Common myeloid progenitor, CD34-positive (primary cell): Measurements from ENCODE around the gene KRTAP1-1.
"Not testable (repeated sequence)": the region's sequence is repeated elsewhere in the genome, so short reads cannot be mapped to it uniquely, and the experiment has no call there.

Source experiments
- CTCF ChIA-PET: fragments of 350-600 bp; sonication (Branson Sonifier 250); formaldehyde crosslinking; loops from one replicate; lab custom pipeline; 2021; ENCODE audit warnings: antibody characterized with exemption; lab: Charles Lee
- POLR2A ChIA-PET: fragments of 350-600 bp; sonication (Branson Sonifier 250); formaldehyde crosslinking; loops from one replicate; lab custom pipeline; 2021; ENCODE audit warnings: antibody characterized with exemption; lab: Charles Lee
- DNase-seq, 3 donors: peaks; one replicate each; pipeline versions ENCODE4 v3.0.0 to v3.0.0-alpha.2; 2013
- H3K27ac ChIP-seq, 2 experiments: 1 replicate in 1 of 2; 2 replicates in 1 of 2; pipeline ENCODE4 v1.7.0; 2013; ENCODE audit warnings: inconsistent platforms in 2 of 2, low read length in 2 of 2, mild to moderate bottlenecking in 2 of 2, low read depth in 1 of 2, moderate library complexity in 1 of 2; ENCODE audit not compliant: severe bottlenecking in 2 of 2, insufficient read depth in 1 of 2, poor library complexity in 1 of 2
- H3K27me3 ChIP-seq, 5 experiments: replicated peaks in 2 of 5; 1 replicate in 3 of 5; 2 replicates in 2 of 5; pipeline versions ENCODE4 v1.6.1 to v1.7.0; 2013; ENCODE audit warnings: low read length in 4 of 5, mild to moderate bottlenecking in 2 of 5, moderate library complexity in 2 of 5, inconsistent platforms in 1 of 5; ENCODE audit not compliant: insufficient read depth in 5 of 5, control insufficient read depth in 4 of 5
- H3K36me3 ChIP-seq, 4 experiments: 1 replicate in 2 of 4; 2 replicates in 2 of 4; pipeline versions ENCODE4 v1.6.1 to v1.7.0; 2013; ENCODE audit warnings: low read length in 3 of 4, control low read depth in 1 of 4, mild to moderate bottlenecking in 1 of 4; ENCODE audit not compliant: control insufficient read depth in 4 of 4, insufficient read depth in 4 of 4
- H3K4me1 ChIP-seq, 4 experiments: 1 replicate in 3 of 4; 2 replicates in 1 of 4; pipeline versions ENCODE4 v1.6.1 to v1.7.1; 2013; ENCODE audit warnings: low read length in 3 of 4, mild to moderate bottlenecking in 3 of 4, control low read depth in 1 of 4, inconsistent platforms in 1 of 4, moderate library complexity in 1 of 4; ENCODE audit not compliant: control insufficient read depth in 4 of 4, insufficient read depth in 4 of 4; ENCODE audit errors: control extremely low read depth in 1 of 4
- H3K4me3 ChIP-seq, 7 experiments: 1 replicate in 4 of 7; 2 replicates in 3 of 7; pipeline versions ENCODE4 v1.5.1 to v1.7.0; 2013; ENCODE audit warnings: mild to moderate bottlenecking in 7 of 7, low read length in 6 of 7, moderate library complexity in 6 of 7, inconsistent platforms in 2 of 7, low read depth in 2 of 7, control low read depth in 1 of 7; ENCODE audit not compliant: insufficient read depth in 4 of 7, control insufficient read depth in 1 of 7; ENCODE audit errors: extremely low read depth in 1 of 7
- H3K9me3 ChIP-seq, 5 experiments: 1 replicate in 4 of 5; 2 replicates in 1 of 5; pipeline versions ENCODE4 v1.6.1 to v1.7.1; 2013; ENCODE audit warnings: low read length in 4 of 5, mild to moderate bottlenecking in 2 of 5, inconsistent platforms in 1 of 5, low read depth in 1 of 5, moderate library complexity in 1 of 5; ENCODE audit not compliant: control insufficient read depth in 4 of 5, insufficient read depth in 2 of 5; ENCODE audit errors: control extremely low read depth in 1 of 5
- WGBS: methylation state at CpG from one replicate; pipeline ENCODE4 v1.1.5; 2013; ENCODE audit not compliant: insufficient coverage; 5-methylcytosine and 5-hydroxymethylcytosine counted together

The KRTAP1-1 gene

GRCh38 chr17:41042953-41043352 is 1.7 kb upstream of the KRTAP1-1 start:
- no peak for DNase-seq
- Histone ChIP-seq H3K27me3 (peaks cover 0 to 16% (median 0%) of the 10 kb centered on the region in 5 experiments), H3K27ac (no peak overlapping the region), H3K36me3 (no peaks in the 10 kb centered on the region), H3K4me3 (no peak overlapping the region), H3K9me3 (peaks cover 0 to 3% (median 0%) of the 10 kb centered on the region in 5 experiments), H3K4me1 (no peaks in the 10 kb centered on the region)
- ChIA-PET CTCF (no interaction called here), POLR2A (no interaction called here)
- no CpG with 5 or more reads among the region's 1 CpG for WGBS

- Histone ChIP-seq H3K9me3 (no peaks in the 10 kb centered on the region), H3K27me3 (peaks cover 0 to 3% (median 2%) of the 10 kb centered on the region in 5 experiments), H3K4me1 (no peaks in the 10 kb centered on the region), H3K27ac (no peak overlapping the region), H3K36me3 (no peaks in the 10 kb centered on the region), H3K4me3 (no peak overlapping the region)
- ChIA-PET POLR2A (no interaction called here), CTCF (interaction anchor here (0.7 kb wide), 1 partner anchor 30 kb away, joined by 3 read pairs; no protein-coding TSS in a partner anchor)
- no peak for DNase-seq
- no CpG with 5 or more reads among the region's 2 CpGs for WGBS
Measured at GRCh38 chr17:41037853-41038350, 3.3 kb downstream of the KRTAP1-1 start.

- H3K4me1 ChIP-seq, H3K27me3 ChIP-seq, POLR2A ChIA-PET, H3K27ac ChIP-seq, H3K4me3 ChIP-seq, DNase-seq, H3K9me3 ChIP-seq, H3K36me3 ChIP-seq: not testable (repeated sequence)
- CTCF ChIA-PET, result interaction anchor here (0.7 kb wide), 1 partner anchor 1685 kb away, joined by 3 read pairs; no protein-coding TSS in a partner anchor
- 97% methylated on average over 4 of the region's 10 CpGs for WGBS
Measured at GRCh38 chr17:41034346-41034935, 6.8 kb downstream of the KRTAP1-1 start, which contains the start of gene KRTAP1-3. TSS of gene KRTAP1-3 (minus strand) at chr17:41034874. CDS start at chr17:41034821, 53 bp downstream.

GRCh38 chr17:41029633-41030245 is 11.5 kb downstream of the KRTAP1-1 start, which contains the start of gene KRTAP1-4:
TSS of gene KRTAP1-4 (minus strand) at chr17:41030195. CDS start at chr17:41030078, 117 bp downstream.
- no peak for DNase-seq
- peaks cover 0 to 4% (median 0%) of the 10 kb centered on the region in 5 experiments for H3K27me3 ChIP-seq
- no peak within 1 kb of the TSS for H3K4me3 ChIP-seq
- CTCF ChIA-PET, result interaction anchor here (2.0 kb wide), 1 partner anchor 10 kb away, joined by 5 read pairs; no protein-coding TSS in a partner anchor
- POLR2A ChIA-PET, result no interaction called here
- WGBS, result 100% methylated on average over 7 of the region's 12 CpGs
- H3K9me3 ChIP-seq, result peaks cover 0 to 1% (median 0%) of the 10 kb centered on the region in 5 experiments
- no peaks in the 10 kb centered on the region for H3K36me3 ChIP-seq
- no peak within 1 kb of the TSS for H3K27ac ChIP-seq
- no peaks in the 10 kb centered on the region for H3K4me1 ChIP-seq

GRCh38 chr17:41026715-41027471 is 14.4 kb downstream of the KRTAP1-1 start, which contains the start of gene KRTAP1-5:
TSS of gene KRTAP1-5 (minus strand) at chr17:41027208. CDS start at chr17:41027155, 53 bp downstream.
- Histone ChIP-seq H3K27ac (no peak within 1 kb of the TSS), H3K36me3 (no peaks in the 10 kb centered on the region), H3K27me3 (peaks cover 0 to 4% (median 0%) of the 10 kb centered on the region in 5 experiments), H3K9me3 (peaks cover 0 to 1% (median 0%) of the 10 kb centered on the region in 5 experiments), H3K4me1 (no peaks in the 10 kb centered on the region), H3K4me3 (no peak within 1 kb of the TSS)
- no peak for DNase-seq
- ChIA-PET CTCF (no interaction called here), POLR2A (no interaction called here)
- WGBS, result 97% methylated on average over 5 of the region's 9 CpGs

GRCh38 chr17:41024697-41025096 is 16.6 kb downstream of the KRTAP1-1 start:
- ChIA-PET POLR2A (no interaction called here), CTCF (no interaction called here)

More at GRCh38 chr17:41024697-41025096, 16.6 kb downstream of the KRTAP1-1 start:
- no peak for DNase-seq
- no peaks in the 10 kb centered on the region for H3K36me3 ChIP-seq
- H3K27ac ChIP-seq, result no peak overlapping the region
- WGBS, result 93% methylated on average over 3 of the region's 3 CpGs
- no peaks in the 10 kb centered on the region for H3K27me3 ChIP-seq
- H3K4me1 ChIP-seq, result no peaks in the 10 kb centered on the region
- peaks cover 0 to 3% (median 0%) of the 10 kb centered on the region in 5 experiments for H3K9me3 ChIP-seq
- H3K4me3 ChIP-seq, result no peak overlapping the region
